ENCODE data around the gene C1QTNF8.

DNA sequence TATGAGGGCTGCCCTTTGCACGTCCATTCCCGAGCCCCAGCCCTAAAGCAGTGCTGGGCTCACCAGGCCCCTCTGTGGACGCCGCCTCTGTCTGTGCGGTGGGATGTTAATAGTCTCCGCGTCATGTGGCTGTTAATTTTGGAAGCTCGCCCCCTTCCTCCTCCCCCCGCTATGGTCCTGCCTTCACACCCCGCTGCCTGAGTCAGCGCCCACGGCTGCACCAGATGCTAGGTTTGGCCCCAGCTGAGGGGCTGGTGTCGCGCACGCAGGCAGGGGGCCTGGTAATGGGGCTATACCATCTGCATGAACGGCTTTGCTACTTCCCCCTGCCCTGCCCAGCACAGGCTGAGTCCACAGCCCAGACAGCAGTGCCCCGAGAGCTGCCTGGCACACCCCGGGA is 27.6 kb downstream of the C1QTNF8 start:
- TF ChIP-seq, protein P1, sequence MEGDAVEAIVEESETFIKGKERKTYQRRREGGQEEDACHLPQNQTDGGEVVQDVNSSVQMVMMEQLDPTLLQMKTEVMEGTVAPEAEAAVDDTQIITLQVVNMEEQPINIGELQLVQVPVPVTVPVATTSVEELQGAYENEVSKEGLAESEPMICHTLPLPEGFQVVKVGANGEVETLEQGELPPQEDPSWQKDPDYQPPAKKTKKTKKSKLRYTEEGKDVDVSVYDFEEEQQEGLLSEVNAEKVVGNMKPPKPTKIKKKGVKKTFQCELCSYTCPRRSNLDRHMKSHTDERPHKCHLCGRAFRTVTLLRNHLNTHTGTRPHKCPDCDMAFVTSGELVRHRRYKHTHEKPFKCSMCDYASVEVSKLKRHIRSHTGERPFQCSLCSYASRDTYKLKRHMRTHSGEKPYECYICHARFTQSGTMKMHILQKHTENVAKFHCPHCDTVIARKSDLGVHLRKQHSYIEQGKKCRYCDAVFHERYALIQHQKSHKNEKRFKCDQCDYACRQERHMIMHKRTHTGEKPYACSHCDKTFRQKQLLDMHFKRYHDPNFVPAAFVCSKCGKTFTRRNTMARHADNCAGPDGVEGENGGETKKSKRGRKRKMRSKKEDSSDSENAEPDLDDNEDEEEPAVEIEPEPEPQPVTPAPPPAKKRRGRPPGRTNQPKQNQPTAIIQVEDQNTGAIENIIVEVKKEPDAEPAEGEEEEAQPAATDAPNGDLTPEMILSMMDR (IDR thresholded peaks at IDR 0.05) = no peak
- TF ChIP-seq EZH2 (IDR thresholded peaks at IDR 0.05; ENCODE audit: borderline replicate concordance, insufficient read depth, low read depth, low read length, poor library complexity, severe bottlenecking) = no peak

Data from B cell (primary cell).